ENCODE data around the gene WDR70.
"Not testable (repeated sequence)": the region's sequence is repeated elsewhere in the genome, so short reads cannot be mapped to it uniquely, and the experiment has no call there.

Gene WDR70

GRCh38 chr5:37517686-37518085 is 138.6 kb downstream of the WDR70 start:
- no peak for DNase-seq (ENCODE audit: low read depth)

- not testable (repeated sequence) for DNase-seq (ENCODE audit: low read depth)
Measured at GRCh38 chr5:37518356-37518755, 139.2 kb downstream of the WDR70 start.

- DNase-seq (ENCODE audit: low read depth), result no peak
Measured at GRCh38 chr5:37519304-37519703, 140.2 kb downstream of the WDR70 start.

DNA sequence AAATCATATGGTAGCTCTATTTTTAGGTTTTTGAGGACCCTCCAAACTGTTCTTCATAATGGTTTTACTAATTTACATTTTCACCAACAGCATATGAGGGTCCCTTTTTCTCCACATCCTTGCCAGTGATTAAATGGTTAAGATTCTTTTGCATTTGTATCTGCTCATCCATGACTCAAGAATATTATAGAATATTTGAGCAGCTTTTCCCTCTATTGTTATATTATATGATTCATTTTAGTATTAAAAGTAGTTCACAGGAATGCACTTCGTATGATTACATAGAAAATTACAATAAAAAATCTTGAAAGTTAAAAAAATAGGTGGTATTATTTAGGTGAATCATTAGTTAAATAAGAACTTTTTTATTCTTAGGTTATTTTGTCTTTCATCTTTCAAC is 140.7 kb downstream of the WDR70 start:
- no peak for DNase-seq (ENCODE audit: low read depth)

DNA sequence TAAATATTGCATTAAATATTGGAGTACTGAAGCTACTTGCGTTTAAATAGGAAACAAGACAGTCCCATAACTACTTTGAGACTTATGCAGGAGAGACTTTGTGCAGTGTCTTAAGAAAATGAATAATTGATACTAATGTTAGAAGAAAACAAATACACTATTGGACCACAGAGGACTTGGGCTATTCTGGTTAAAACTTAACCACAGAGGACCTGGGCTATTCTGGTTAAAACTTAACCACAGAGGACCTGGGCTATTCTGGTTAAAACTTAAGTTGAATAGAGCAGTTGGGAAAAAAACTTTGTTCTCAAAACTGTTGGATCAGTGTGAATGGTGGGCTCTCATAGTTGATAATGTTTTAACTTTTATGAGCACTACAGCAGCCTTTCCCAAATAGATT is 141.7 kb downstream of the WDR70 start:
- DNase-seq (ENCODE audit: low read depth), result no peak

GRCh38 chr5:37532976-37533740 is 154.0 kb downstream of the WDR70 start:
- DNase-seq (ENCODE audit: low read depth), result no peak

GRCh38 chr5:37533851-37534250 is 154.7 kb downstream of the WDR70 start:
- no peak for DNase-seq (ENCODE audit: low read depth)

DNA sequence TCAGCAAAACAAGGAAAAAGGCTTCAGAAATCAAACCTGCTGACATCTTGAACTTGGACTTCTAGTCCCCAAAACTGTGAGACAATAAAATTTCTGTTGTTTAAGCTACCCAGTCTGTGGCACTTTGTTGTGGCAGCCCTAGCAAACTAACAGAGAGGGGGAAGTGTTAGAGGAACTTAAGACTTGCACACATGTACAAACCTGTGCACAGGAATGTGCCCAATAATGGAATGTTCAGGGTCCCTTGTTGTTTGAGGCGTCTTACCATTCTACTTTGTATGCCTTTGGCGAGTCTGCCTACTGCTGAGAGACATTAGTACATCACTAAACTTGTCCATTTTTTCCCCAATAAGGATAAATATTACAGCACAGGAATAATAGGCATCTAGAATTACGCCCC is 160.3 kb downstream of the WDR70 start:
- no peak for DNase-seq (ENCODE audit: low read depth)

DNA sequence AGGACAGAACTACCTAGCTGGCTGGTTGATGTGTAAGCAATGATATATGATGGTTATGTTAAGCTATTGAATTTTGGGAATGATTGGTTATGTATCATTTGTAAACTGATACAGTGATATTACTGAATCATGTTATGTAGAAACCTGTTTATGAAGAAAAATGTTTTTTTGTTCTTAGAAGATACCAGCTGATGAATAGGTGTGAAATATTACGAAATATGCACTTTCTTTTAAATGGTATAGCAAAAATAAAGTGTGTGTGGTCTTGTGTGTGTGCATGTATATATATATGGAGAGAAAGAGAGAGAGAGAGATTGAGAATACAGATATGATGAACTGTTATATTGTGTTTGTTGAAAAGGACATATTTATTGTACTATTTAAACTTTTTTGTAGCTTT is 164.1 kb downstream of the WDR70 start:
- no peak for DNase-seq (ENCODE audit: low read depth)

DNA sequence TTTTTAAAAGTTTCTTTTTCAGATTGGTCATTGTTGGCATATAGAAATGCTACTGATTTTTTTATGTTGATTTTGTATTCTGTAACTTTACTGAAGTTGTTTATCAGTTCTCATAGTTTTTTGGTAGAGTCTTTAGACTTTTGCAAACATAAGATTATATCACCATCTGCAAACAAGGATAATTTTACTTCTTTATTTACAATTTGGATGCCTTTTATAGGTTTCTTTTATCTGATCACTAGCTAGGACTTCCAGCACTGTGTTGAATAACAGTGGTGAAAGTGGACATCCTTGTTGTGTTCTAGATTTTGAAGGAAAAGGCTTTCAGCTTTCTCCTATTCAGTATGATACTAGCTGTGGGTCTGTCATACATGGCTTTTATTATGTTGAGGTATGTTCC is 170.3 kb downstream of the WDR70 start:
- DNase-seq (ENCODE audit: low read depth), result no peak

GRCh38 chr5:37552161-37552560 is 173.0 kb downstream of the WDR70 start:
- DNase-seq (ENCODE audit: low read depth), result no peak

GRCh38 chr5:37552770-37553719 is 173.9 kb downstream of the WDR70 start:
- DNase-seq (ENCODE audit: low read depth), result no peak

DNA sequence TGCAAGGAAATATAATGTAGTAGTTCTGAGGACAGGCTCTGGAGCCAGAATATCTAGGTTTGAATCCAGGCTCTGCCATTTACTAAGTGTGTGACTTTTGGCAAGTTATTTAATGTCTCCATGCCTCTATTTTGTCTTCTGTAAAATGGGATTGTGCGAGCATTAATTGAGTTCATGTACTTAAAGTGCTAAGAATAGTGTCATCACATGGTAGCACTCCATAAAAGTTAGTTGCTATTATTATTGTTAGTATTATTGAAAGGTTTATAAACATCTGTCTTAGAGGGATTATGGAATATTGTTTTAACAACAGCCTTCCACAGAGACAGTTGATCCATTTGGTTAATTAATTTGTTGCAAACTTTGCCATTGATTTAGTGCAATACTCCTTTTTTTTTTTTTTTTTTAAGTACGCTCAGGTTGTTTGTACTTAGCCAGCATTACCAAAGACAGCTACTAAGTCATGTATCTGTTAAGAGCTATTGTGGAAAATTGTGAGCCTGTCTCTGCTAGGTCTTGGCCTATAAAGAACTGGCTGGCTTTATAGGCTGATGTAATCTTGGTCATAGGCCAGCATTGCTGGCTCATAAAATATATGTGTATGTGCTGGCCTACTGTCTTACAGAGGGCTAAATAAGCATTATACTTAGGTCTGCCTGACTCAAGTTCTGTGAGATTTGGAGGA is 174.7 kb downstream of the WDR70 start:
- no peak for DNase-seq (ENCODE audit: low read depth)

GRCh38 chr5:37554405-37554739 is 175.3 kb downstream of the WDR70 start:
- DNase-seq (ENCODE audit: low read depth), result no peak

DNA sequence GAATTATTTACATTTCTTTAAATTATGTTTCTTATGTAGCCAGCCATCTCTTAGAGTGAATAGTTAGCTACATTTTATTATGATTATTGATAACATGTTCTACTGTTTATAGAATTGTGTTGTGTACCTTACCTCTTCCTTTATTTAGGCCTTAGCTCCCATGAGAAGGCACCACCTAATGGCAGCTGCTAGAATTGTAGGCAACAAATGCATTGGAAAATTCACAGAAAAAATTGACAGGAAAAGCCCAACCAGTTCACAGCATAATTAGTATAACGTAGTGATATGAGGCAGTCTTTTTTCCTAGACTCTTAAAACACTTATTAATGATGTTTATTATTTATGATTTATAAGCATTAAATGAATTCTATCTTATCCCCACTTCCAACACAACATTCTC is 175.8 kb downstream of the WDR70 start:
- no peak for DNase-seq (ENCODE audit: low read depth)

- DNase-seq (ENCODE audit: low read depth), result no peak
Measured at GRCh38 chr5:37557734-37558293, 178.7 kb downstream of the WDR70 start.

DNA sequence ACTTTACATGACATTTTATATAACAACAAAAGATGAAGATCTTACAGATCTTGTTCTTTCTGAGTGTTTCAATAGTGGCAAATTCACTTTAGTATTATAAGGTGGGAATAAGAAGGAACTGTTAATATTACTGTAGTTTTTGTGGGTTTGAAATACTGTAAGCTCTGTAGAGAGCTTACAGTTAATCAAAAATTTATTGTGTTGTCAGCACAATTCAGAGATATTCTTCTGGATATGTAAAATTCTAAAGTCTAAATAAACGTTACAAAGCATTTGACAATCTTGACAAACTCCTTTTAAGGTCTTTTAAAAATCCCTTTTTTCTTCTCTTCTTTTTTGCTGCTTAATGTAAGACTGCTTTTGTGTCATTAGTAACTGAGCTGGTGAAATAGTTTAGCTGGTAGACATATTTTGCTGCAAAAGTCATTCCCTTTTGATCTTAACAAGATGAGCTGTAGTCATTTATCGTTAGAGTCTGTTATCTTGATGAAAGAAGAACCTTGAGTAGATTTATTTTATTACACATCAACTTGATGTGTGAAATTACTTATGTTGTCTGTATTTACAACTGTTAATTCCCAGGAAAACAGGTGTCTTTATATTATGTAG is 186.0 kb downstream of the WDR70 start:
- DNase-seq (ENCODE audit: low read depth), result no peak

DNA sequence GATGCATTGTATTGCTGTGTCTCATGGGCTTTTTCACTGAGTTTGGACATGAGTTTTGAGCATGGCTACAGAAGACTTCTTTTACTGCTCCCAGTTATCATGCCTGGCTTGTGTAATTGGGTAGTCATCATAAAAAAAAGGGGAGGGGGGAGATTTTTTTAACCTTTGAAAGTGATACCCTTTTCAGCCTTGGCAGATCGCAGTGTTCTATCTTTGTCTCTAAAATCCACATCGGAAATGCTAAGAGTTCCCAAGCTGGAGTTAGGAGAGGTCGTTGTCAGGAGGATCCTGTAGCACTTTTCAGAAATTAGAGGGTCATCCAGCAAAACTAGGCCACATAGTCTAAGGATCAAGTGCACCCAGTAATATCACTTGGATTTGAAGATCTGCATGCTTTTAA is 188.4 kb downstream of the WDR70 start:
- DNase-seq (ENCODE audit: low read depth), result no peak

GRCh38 chr5:37568018-37568753 is 189.1 kb downstream of the WDR70 start:
- DNase-seq (ENCODE audit: low read depth), result no peak

- DNase-seq (ENCODE audit: low read depth), result no peak
Measured at GRCh38 chr5:37568893-37569292, 189.8 kb downstream of the WDR70 start.

DNA sequence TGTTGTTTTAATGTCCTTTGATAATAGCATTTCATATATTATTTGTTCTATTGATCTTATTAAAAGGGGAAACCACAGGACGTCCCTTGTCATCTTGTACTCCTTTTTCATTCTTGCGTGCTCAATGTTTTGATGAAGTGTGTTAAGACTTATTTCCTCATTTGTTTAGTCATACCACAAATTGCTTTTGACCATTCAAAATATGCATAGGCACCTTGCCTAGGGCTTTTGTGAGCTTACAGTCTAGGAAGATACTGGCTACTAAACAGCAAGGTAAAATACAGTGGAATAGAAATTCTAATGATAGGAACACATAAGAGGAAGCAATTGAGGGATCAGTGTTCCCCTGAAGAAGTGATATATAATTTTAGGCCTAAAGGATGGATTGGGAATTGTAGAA is 190.3 kb downstream of the WDR70 start:
- DNase-seq (ENCODE audit: low read depth), result no peak

Measured in stimulated activated CD8-positive, alpha-beta memory T cell treated with anti-CD3 and anti-CD28 coated beads, Interleukin-7, amount 100 ng/mL, for 24 hours (primary cell).